ENCODE measurements around the gene GUCY2C.
"Not testable (repeated sequence)": the region's sequence is repeated elsewhere in the genome, so short reads cannot be mapped to it uniquely, and the experiment has no call there.

GRCh38 chr12:14682231-14682630 lies 14.2 kb downstream of the GUCY2C start:
- not testable (repeated sequence) for TF ChIP-seq EZH2 (IDR thresholded peaks at IDR 0.05; ENCODE audit: insufficient read depth, poor library complexity, severe bottlenecking); EZH2phosphoT487 (IDR thresholded peaks at IDR 0.05; ENCODE audit: insufficient read depth, low read depth)

All from GM23248 (cell line).